22Rv1 (cell line): ENCODE measurements around the gene PPM1J.

Source experiments
- ZFX ChIP-seq: fragments of 450-650 bp; IDR thresholded peaks from 2 replicates; pipeline ENCODE4 v1.6.1; 2017; ENCODE audit warnings: antibody characterized with exemption, borderline replicate concordance
- TF ChIP-seq, protein P1 (sequence below): fragments of 450-650 bp; IDR thresholded peaks from 2 replicates; pipeline ENCODE4 v1.5.1; 2017; ENCODE audit warnings: mild to moderate bottlenecking

DNA sequence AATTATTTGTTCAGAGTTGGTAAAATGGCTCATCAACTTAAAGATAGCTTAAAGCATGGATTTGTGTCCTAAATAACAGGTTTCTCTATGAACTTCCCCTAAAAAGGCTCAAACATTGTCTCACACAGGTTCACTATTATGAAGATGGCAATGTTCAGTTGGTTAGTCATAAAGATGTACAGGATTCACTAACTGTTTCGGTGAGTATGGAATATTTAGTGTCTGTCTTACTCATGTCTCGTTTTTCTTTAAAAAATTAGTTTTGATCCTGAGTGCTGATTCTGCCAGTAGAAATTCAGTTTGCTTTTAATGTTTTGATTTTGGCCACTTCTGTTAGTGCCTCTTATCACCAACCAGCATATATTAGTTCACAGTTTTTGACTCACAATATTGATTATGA lies 48.2 kb downstream of the PPM1J start:
- TF ChIP-seq, protein P1, sequence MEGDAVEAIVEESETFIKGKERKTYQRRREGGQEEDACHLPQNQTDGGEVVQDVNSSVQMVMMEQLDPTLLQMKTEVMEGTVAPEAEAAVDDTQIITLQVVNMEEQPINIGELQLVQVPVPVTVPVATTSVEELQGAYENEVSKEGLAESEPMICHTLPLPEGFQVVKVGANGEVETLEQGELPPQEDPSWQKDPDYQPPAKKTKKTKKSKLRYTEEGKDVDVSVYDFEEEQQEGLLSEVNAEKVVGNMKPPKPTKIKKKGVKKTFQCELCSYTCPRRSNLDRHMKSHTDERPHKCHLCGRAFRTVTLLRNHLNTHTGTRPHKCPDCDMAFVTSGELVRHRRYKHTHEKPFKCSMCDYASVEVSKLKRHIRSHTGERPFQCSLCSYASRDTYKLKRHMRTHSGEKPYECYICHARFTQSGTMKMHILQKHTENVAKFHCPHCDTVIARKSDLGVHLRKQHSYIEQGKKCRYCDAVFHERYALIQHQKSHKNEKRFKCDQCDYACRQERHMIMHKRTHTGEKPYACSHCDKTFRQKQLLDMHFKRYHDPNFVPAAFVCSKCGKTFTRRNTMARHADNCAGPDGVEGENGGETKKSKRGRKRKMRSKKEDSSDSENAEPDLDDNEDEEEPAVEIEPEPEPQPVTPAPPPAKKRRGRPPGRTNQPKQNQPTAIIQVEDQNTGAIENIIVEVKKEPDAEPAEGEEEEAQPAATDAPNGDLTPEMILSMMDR, result no peak
- TF ChIP-seq ZFX, result no peak
